ENCODE measurements around the gene STRADA.

DNA sequence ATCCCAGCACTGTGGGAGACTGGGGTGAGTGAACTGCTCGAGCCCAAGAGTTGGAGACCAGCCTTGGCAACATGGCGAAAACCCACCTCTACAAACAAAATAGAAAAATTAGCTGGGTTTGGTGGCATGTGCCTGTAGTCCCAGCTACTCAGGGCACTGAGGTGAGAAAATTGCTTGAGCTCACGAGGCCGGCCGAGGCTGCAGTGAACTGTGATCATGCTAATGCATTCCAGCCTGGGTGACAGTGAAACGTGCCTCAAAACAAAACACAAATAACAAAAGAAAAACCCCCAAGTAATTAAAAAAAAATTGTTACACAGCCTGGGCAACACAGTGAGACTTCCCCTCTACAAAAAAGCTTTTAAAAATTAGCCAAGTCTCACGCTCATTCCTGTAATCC lies 26.8 kb upstream of the STRADA start:
- no peak for TF ChIP-seq EP300 (IDR thresholded peaks at IDR 0.05; ENCODE audit: borderline replicate concordance in 1 of 2, low read depth in 2 of 2, low read length in 2 of 2)
- TF ChIP-seq, protein P1, sequence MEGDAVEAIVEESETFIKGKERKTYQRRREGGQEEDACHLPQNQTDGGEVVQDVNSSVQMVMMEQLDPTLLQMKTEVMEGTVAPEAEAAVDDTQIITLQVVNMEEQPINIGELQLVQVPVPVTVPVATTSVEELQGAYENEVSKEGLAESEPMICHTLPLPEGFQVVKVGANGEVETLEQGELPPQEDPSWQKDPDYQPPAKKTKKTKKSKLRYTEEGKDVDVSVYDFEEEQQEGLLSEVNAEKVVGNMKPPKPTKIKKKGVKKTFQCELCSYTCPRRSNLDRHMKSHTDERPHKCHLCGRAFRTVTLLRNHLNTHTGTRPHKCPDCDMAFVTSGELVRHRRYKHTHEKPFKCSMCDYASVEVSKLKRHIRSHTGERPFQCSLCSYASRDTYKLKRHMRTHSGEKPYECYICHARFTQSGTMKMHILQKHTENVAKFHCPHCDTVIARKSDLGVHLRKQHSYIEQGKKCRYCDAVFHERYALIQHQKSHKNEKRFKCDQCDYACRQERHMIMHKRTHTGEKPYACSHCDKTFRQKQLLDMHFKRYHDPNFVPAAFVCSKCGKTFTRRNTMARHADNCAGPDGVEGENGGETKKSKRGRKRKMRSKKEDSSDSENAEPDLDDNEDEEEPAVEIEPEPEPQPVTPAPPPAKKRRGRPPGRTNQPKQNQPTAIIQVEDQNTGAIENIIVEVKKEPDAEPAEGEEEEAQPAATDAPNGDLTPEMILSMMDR (IDR thresholded peaks at IDR 0.05; ENCODE audit: control extremely low read depth in 1 of 3, insufficient read depth in 1 of 3, low read depth in 1 of 3, low read length in 3 of 3), result no peak
- no peak for TF ChIP-seq RAD21 (IDR thresholded peaks at IDR 0.05 in 1 of 2, conservative IDR thresholded peaks at IDR 0.05 in 1 of 2; ENCODE audit: low read depth in 2 of 2, low read length in 2 of 2)
- TF ChIP-seq CHD1 (IDR thresholded peaks at IDR 0.05; ENCODE audit: low read depth, low read length), result no peak
- no peak for TF ChIP-seq ZNF274 (IDR thresholded peaks at IDR 0.05; ENCODE audit: borderline replicate concordance, extremely low read depth, low read length)
- no peak for TF ChIP-seq NRF1 (IDR thresholded peaks at IDR 0.05; ENCODE audit: low read depth, low read length)
- TF ChIP-seq POLR2A (IDR thresholded peaks at IDR 0.05; ENCODE audit: control extremely low read depth in 1 of 2, low read depth in 2 of 2, low read length in 2 of 2), result no peak

All from H1 (cell line).